Osteocyte (in vitro differentiated cells): ENCODE results near the gene NFYC. TPM values are rescaled to one million over a fixed set of nuclear protein-coding genes. Genes with fewer than 3 reads are reported as not detected.
A peak's percentile ranks its signal among the peaks of the same experiment; 100 is the strongest.

ENCODE experiments used
- DNase-seq: peaks from one replicate; pipeline ENCODE4 v3.0.0; 2021; ENCODE audit warnings: mixed read lengths; ENCODE audit not compliant: unreplicated experiment; ENCODE audit errors: extremely low spot score
- H3K27ac Mint-ChIP-seq: one replicate; pipeline ENCODE4 v1.8.0; 2021; ENCODE audit warnings: mild to moderate bottlenecking, mixed read lengths; ENCODE audit not compliant: unreplicated experiment
- H3K27me3 Mint-ChIP-seq: one replicate; pipeline ENCODE4 v1.8.0; 2021; ENCODE audit warnings: mixed read lengths; ENCODE audit not compliant: unreplicated experiment
- H3K36me3 Mint-ChIP-seq: one replicate; pipeline ENCODE4 v1.8.0; 2021; ENCODE audit warnings: mixed read lengths; ENCODE audit not compliant: unreplicated experiment
- H3K4me1 Mint-ChIP-seq: one replicate; pipeline ENCODE4 v1.8.0; 2021; ENCODE audit warnings: mixed read lengths; ENCODE audit not compliant: unreplicated experiment
- H3K4me3 Mint-ChIP-seq: one replicate; pipeline ENCODE4 v1.8.0; 2021; ENCODE audit warnings: mild to moderate bottlenecking, moderate library complexity, mixed read lengths; ENCODE audit not compliant: unreplicated experiment
- H3K9me3 Mint-ChIP-seq: one replicate; pipeline ENCODE4 v1.8.0; 2021; ENCODE audit warnings: mixed read lengths; ENCODE audit not compliant: unreplicated experiment
- CTCF ChIP-seq: fragments of 200-600 bp; sonication (generic); IDR thresholded peaks from 2 replicates; pipeline ENCODE4 v1.5.0; 2021; ENCODE audit warnings: antibody characterized with exemption, mild to moderate bottlenecking, moderate library complexity
- total RNA-seq: library from RNA; stranded (reverse); gene quantifications from 2 replicates; pipeline ENCODE4 v1.2.1, GENCODE V29; 2021

Gene NFYC
- total RNA-seq, 1 donor from 2014 or later: 49.0 TPM

DNA sequence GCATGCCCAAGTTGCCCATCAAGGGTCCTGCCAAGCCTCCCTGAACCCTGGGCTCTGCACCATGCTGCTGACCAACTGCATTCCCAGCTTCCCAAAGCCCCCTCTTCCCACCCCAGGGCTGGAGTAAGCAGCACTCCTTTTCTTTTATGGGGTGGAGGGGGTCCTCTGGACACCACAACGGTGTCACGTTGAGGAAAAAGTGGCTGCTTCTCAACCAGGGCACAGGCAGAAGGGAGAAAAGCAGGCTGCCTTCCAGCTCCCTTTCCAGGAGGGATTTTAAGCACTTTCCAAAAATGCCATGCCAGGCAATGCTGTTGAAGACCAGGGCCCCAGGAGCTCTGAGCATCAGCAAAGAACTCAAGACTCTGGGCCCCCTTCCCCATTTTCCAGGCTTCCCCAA, 26.7 kb upstream of the NFYC start:
- DNase-seq: no peak
- peaks cover 42% of the 10 kb centered on the region for H3K4me1 Mint-ChIP-seq
- no peak overlapping the region for H3K27ac Mint-ChIP-seq
- no peak for TF ChIP-seq CTCF
- no peaks in the 10 kb centered on the region for H3K9me3 Mint-ChIP-seq
- peak overlapping the region; percentile 78 for H3K4me3 Mint-ChIP-seq
- H3K27me3 Mint-ChIP-seq: peaks cover 4% of the 10 kb centered on the region
- no peaks in the 10 kb centered on the region for H3K36me3 Mint-ChIP-seq

DNA sequence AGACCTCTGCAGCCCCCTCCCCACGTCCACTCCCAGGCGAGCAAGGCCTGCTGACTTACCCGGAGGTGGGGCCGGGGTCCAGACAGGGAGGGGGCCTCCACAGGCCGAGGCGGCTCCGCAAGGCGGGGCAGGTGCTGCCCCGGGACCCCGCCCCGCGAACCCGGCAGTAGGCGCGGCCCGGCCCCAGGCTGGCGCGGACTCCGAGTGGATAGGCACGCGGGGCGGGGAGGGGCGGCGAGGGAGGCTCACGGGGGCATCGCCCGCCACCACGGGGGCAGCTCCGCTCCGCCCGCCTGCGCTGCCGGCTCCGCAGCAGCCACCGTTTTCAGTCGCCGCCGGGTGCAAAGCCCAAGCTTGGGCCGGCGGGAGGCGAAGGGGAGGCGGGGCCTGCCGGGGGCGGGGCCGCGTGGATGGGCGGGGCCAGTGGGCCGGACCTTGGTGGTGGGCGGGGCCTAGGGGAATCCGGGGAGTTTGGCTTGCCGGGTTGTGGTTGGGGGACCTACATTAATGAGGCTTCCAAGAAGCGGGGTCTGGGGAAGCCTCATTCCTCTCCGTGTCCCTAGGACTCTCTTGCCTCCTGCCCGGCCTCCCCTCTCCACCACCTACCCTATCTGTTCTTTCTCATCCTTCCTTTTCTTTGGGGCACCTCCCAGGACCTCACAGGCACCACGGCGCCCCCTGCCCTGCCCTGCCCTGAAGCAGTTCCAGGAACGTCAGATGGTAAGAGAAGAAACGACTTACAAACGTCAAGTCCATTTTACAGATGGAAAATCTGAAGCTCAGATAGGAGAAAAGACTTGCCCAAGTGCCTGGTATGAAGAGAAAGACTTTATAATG, 26.0 kb upstream of the NFYC start, which contains the start of gene RIMS3:
TSS of gene RIMS3 (minus strand) at position 348 of the 837 bp plus-strand sequence. CDS start 23,757 bp downstream, outside the sequence.
- H3K27ac Mint-ChIP-seq: no peak within 1 kb of the TSS
- H3K4me1 Mint-ChIP-seq: peaks cover 42% of the 10 kb centered on the region
- H3K27me3 Mint-ChIP-seq: peaks cover 8% of the 10 kb centered on the region
- H3K36me3 Mint-ChIP-seq: no peaks in the 10 kb centered on the region
- no peaks in the 10 kb centered on the region for H3K9me3 Mint-ChIP-seq
- peak within 1 kb of the TSS; percentile 79 for H3K4me3 Mint-ChIP-seq
- no peak for TF ChIP-seq CTCF
- peak; percentile 94 for DNase-seq

- Mint-ChIP-seq H3K4me1 (peaks cover 23% of the 10 kb centered on the region), H3K36me3 (no peaks in the 10 kb centered on the region), H3K9me3 (no peaks in the 10 kb centered on the region), H3K27ac (no peak overlapping the region), H3K4me3 (no peak overlapping the region), H3K27me3 (peaks cover 17% of the 10 kb centered on the region)
- peak; percentile 93 for DNase-seq
- TF ChIP-seq CTCF: peak; percentile 91
Measured at GRCh38 chr1:40668769-40669525, 22.6 kb upstream of the NFYC start.

- Mint-ChIP-seq H3K27ac (no peak overlapping the region), H3K4me3 (no peak overlapping the region), H3K36me3 (no peaks in the 10 kb centered on the region), H3K9me3 (no peaks in the 10 kb centered on the region), H3K27me3 (peaks cover 17% of the 10 kb centered on the region), H3K4me1 (peaks cover 10% of the 10 kb centered on the region)
- DNase-seq: no peak
- no peak for TF ChIP-seq CTCF
Measured at GRCh38 chr1:40673452-40673851, 18.1 kb upstream of the NFYC start.

GRCh38 chr1:40676501-40676900, 15.0 kb upstream of the NFYC start:
- H3K4me3 Mint-ChIP-seq: no peak overlapping the region

More at GRCh38 chr1:40676501-40676900, 15.0 kb upstream of the NFYC start:
- Mint-ChIP-seq H3K4me1 (peaks cover 5% of the 10 kb centered on the region), H3K9me3 (no peaks in the 10 kb centered on the region), H3K27me3 (peaks cover under 1% of the 10 kb centered on the region), H3K36me3 (no peaks in the 10 kb centered on the region), H3K27ac (peak overlapping the region; percentile 2)
- no peak for TF ChIP-seq CTCF
- DNase-seq: no peak
